ENCODE data around the gene SCGB3A2.
"Not testable (repeated sequence)": the region's sequence is repeated elsewhere in the genome, so short reads cannot be mapped to it uniquely, and the experiment has no call there.

GRCh38 chr5:147871980-147872549 is 6.4 kb upstream of the SCGB3A2 start:
- not testable (repeated sequence) for TF ChIP-seq POLR2AphosphoS5 (IDR thresholded peaks at IDR 0.05; ENCODE audit: borderline replicate concordance, low read depth, low read length); EZH2 (IDR thresholded peaks at IDR 0.05)

Data from SK-N-MC (cell line).